Prostate gland (tissue), 2 donors: ENCODE results near the gene XBP1. TPM values are rescaled to one million over a fixed set of nuclear protein-coding genes. Genes with fewer than 3 reads are reported as not detected.

ENCODE experiments used
- DNase-seq: peaks from one replicate; pipeline ENCODE4 v3.0.0-alpha.2; 2019; ENCODE audit warnings: low spot score
- H3K27ac ChIP-seq, 2 donors: fragments of 200-600 bp; sonication (generic); 2 replicates each; pipeline ENCODE4 v1.5.1; 2017 to 2019
- H3K27me3 ChIP-seq: fragments of 200-600 bp; sonication (generic); replicated peaks from 2 replicates; pipeline ENCODE4 v1.5.1; 2019; ENCODE audit not compliant: insufficient read depth
- H3K36me3 ChIP-seq, 2 donors: fragments of 200-600 bp; sonication (generic); 1 replicate in 1 of 2; 2 replicates in 1 of 2; pipeline versions ENCODE4 v1.5.1 to v1.8.1; 2017 to 2019
- H3K4me1 ChIP-seq: fragments of 200-600 bp; sonication (generic); replicated peaks from 2 replicates; pipeline ENCODE4 v1.5.1; 2019
- H3K4me3 ChIP-seq, 2 donors: fragments of 200-600 bp; sonication (generic); 2 replicates each; pipeline ENCODE4 v1.5.1; 2017 to 2019
- H3K9me3 ChIP-seq: fragments of 200-600 bp; sonication (generic); 2 replicates; pipeline ENCODE4 v1.5.1; 2017
- CTCF ChIP-seq, 4 experiments: fragments of 200-600 bp in 2 of 4; fragments of 450-650 bp in 2 of 4; sonication (generic) in 2 of 4; IDR thresholded peaks; 1 replicate in 3 of 4; 2 replicates in 1 of 4; pipeline ENCODE4 v1.5.1; 2016 to 2019; ENCODE audit warnings: antibody characterized with exemption in 4 of 4, mild to moderate bottlenecking in 2 of 4, moderate library complexity in 2 of 4
- POLR2A ChIP-seq: fragments of 450-650 bp; IDR thresholded peaks from one replicate; pipeline ENCODE4 v1.6.1; 2016; ENCODE audit warnings: antibody characterized with exemption, mild to moderate bottlenecking
- POLR2AphosphoS5 ChIP-seq: sonication (generic); formaldehyde crosslinking; IDR thresholded peaks from one replicate; pipeline ENCODE4 v1.6.1; 2017; ENCODE audit warnings: antibody characterized with exemption
- WGBS: methylation state at CpG from one replicate; pipeline ENCODE4 v1.1.5; 2018; 5-methylcytosine and 5-hydroxymethylcytosine counted together
- intact Hi-C: fragments of 100-400 bp; cut with DNase I; formaldehyde crosslinking; loops from one replicate; pipeline ENCODE4 v1.14.2; 2022
- total RNA-seq, 2 donors: library from RNA; depleted of rRNA; stranded (reverse); fragments of >200 nt; gene quantifications; one replicate each; pipeline ENCODE4 v1.1.0, GENCODE V29; 2016

XBP1 gene
- total RNA-seq, 2 donors from 2014 or later, result 200 to 798 TPM

DNA sequence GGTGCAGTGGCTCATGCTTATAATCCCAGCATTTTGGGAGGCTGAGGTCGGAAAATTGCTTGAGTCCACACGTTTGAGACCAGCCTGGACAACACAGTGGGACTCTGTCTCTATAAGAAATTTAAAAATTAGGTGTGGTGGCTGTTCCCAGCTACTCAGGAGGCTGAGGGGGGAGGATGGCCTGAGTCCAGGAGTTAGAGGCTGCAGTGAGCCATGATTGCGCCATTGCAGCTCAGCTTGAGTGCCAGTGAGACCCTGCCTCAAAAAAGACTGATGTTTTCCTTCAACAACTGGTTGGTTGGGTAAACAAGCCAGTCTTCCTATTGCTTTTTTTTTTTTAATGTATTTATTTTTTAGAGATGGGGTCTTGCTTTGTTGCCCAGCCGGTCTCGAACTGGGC lies 9.2 kb downstream of the XBP1 start:
- no peak overlapping the region for H3K4me3 ChIP-seq
- DNase-seq, result no peak
- H3K9me3 ChIP-seq, result no peaks in the 10 kb centered on the region
- H3K36me3 ChIP-seq, result peaks cover 10 to 19% of the 10 kb centered on the region in 2 donors
- H3K4me1 ChIP-seq, result no peaks in the 10 kb centered on the region
- no peaks in the 10 kb centered on the region for H3K27me3 ChIP-seq
- 95% methylated on average over 5 of the region's 5 CpGs for WGBS
- no peak overlapping the region for H3K27ac ChIP-seq
- intact Hi-C loops, result no loop called here
- no peak for TF ChIP-seq POLR2AphosphoS5
- TF ChIP-seq CTCF (IDR thresholded peaks at IDR 0.05), result no peak
- TF ChIP-seq POLR2A, result no peak

DNA sequence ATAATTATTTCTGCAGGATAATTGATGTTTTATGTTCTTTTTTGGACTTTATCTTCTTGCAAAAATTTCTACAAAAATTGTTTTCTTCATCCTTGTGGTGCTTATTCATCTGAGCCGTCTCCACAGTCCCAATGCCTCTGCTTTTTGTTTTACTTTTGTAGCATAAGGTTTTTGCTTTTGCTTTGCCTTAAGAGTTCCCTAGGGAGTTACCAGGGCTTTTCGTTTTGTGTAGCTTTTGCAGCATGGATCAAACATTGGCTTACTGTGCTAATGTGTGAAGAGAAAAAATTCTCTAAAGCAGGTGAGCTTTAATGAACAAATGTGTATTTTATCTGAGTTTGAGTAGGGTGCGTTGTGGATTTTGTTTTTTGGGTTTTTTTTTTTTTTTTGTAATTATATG lies 11.8 kb downstream of the XBP1 start:
- no peak for TF ChIP-seq CTCF (IDR thresholded peaks at IDR 0.05)
- TF ChIP-seq POLR2A, result no peak
- TF ChIP-seq POLR2AphosphoS5, result no peak
- DNase-seq, result no peak
- Histone ChIP-seq H3K9me3 (no peaks in the 10 kb centered on the region), H3K4me1 (peaks cover 7% of the 10 kb centered on the region), H3K27me3 (no peaks in the 10 kb centered on the region), H3K4me3 (no peak overlapping the region), H3K36me3 (peaks cover 3 to 10% of the 10 kb centered on the region in 2 donors), H3K27ac (no peak overlapping the region)
- WGBS, result 70% methylated on average over 3 of the region's 3 CpGs
- intact Hi-C loops, result no loop called here

GRCh38 chr22:28783786-28784671 lies 16.3 kb downstream of the XBP1 start:
- peaks cover 5 to 10% of the 10 kb centered on the region in 2 donors for H3K36me3 ChIP-seq
- no peak for DNase-seq

GRCh38 chr22:28780296-28780695 lies 20.1 kb downstream of the XBP1 start:
- no peak overlapping the region for H3K4me3 ChIP-seq
- DNase-seq, result no peak
- no peak overlapping the region for H3K27ac ChIP-seq
- H3K36me3 ChIP-seq, result peaks cover 2 to 3% of the 10 kb centered on the region in 2 donors
- intact Hi-C loops, result no loop called here
- 100% methylated on average over 1 of the region's 1 CpG for WGBS
- peaks cover 7% of the 10 kb centered on the region for H3K4me1 ChIP-seq
- H3K27me3 ChIP-seq, result no peaks in the 10 kb centered on the region
- TF ChIP-seq POLR2AphosphoS5 (no peak), POLR2A (no peak), CTCF (IDR thresholded peaks at IDR 0.05) (no peak)
- H3K9me3 ChIP-seq, result no peaks in the 10 kb centered on the region

More at GRCh38 chr22:28783786-28784671, 16.3 kb downstream of the XBP1 start:
- Histone ChIP-seq H3K4me1 (peaks cover 7% of the 10 kb centered on the region), H3K27me3 (no peaks in the 10 kb centered on the region), H3K27ac (peak overlapping the region; percentile 59 to 62), H3K9me3 (no peaks in the 10 kb centered on the region), H3K4me3 (no peak overlapping the region)
- 12% methylated on average over 4 of the region's 4 CpGs for WGBS
- TF ChIP-seq POLR2AphosphoS5 (peak; percentile 45), POLR2A (no peak)
- intact Hi-C loops, result no loop called here

DNA sequence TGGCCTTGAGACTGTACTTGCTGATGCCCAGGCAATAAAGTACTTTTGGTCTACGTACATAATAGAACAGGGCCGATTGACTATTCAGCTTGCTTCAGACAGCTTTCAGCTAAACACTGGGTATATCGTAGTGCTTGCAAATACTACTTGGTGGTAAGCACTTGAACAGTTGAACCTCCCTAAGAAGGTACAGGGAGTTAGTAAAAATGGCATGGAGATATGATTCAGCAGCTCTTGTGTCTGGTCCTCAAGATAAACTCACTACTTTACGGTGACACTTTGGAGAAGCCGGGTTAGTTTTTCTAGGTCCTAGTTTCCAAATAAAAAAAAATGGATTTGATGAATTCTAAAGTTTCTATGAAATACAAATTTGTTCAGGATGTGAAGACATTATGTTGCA lies 20.5 kb downstream of the XBP1 start:
- peaks cover 1 to 2% of the 10 kb centered on the region in 2 donors for H3K36me3 ChIP-seq

More for the DNA sequence above, 20.5 kb downstream of the XBP1 start:
- Histone ChIP-seq H3K9me3 (no peaks in the 10 kb centered on the region), H3K4me3 (no peak overlapping the region), H3K4me1 (peaks cover 7% of the 10 kb centered on the region), H3K27me3 (no peaks in the 10 kb centered on the region), H3K27ac (no peak overlapping the region)
- intact Hi-C loops, result no loop called here
- WGBS, result 71% methylated on average over 5 of the region's 5 CpGs
- TF ChIP-seq CTCF (IDR thresholded peaks at IDR 0.05) (no peak), POLR2A (no peak), POLR2AphosphoS5 (no peak)
- no peak for DNase-seq
